GM19238 (cell line): ENCODE data around the gene BCAS3.
"Not testable (repeated sequence)": the region's sequence is repeated elsewhere in the genome, so short reads cannot be mapped to it uniquely, and the experiment has no call there.

Experiments
- DNase-seq: peaks from one replicate; pipeline ENCODE4 v3.0.0; 2011; ENCODE audit warnings: low spot score; ENCODE audit not compliant: insufficient read length

Gene BCAS3

DNA sequence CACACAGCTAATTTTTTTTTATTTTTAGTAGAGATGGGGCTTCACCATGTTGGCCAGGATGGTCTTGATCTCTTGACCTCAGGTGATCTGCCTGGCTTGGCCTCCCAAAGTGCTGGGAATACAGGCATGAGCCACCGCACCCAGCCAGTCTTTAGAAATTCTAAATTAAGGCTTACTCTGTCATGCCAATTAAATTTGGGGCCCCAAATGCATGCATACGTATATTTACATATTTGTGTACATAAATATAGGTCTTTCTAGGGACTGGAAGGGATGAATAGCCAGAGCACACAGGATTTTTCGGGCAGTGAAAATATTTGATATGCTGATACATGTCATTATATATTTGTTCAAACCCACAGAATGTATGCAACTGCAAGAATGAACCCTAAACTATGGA lies 105.1 kb downstream of the BCAS3 start:
- DNase-seq: no peak

DNA sequence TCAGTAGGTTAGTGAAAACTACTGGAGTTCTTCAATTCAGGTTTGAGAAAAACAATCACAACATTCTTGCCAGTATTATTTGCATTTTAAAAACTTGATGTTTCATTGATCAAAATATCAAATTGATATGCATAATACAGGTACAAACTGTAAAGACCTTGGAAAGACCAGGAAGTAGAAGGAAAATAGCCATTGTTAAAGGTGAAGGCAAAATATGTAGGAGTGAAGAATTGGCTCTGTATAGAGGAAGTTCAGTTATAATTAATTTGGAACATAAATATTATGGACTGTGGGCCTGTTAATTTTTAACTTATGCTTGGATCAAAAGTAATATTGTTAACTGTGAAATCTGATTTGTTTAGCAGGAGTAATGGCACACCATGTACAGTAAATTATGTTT lies 112.6 kb downstream of the BCAS3 start:
- no peak for DNase-seq

DNA sequence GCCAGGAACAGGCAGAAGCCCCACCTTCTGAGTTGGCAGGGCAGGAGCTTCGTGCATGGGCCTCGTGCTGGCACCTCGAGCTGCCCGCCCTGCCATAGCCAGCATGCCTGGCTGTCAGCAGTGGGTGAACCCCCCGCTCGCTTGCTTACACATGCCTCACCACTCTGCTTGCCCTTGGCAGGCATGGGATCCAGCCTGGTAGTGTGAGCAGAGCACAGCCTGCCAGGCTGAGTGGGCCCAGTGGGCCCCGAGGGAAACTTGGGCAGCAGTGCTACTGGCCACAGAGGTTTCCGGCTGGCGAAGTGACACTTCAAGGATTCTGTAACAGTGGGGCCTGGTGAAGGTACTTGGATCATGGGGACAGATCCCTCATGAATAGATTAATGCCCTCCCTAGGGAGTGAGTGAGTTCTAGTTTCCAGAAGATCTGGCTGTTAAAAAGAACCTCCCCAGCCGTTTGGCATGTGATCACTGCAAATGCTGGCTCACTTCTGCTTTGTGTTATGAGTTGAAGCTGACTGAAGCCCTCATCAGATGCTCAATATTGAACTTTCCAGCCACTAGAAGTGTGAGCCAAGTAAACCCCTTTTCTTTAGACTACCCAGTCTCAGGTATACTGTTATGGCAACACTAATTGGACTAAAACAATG lies 114.7 kb downstream of the BCAS3 start:
- DNase-seq: no peak

DNA sequence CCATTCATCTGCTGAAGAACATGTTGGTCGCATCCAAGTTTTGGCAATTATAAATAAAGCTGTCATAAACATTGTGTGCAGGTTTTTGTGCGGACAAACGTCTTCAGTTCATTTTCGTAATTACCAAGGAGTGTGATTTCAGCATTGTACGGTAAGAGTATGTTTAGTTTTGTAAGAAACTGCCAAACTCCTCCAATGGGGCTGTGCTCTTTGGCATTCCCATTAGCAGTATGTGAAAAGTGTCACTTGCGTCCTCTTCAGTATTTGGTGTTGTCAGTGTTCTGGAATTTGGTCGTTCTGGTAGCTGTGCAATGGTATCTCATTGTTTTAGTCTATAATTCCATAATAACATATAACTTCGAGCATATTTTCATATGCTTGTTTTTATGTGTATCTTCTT lies 120.9 kb downstream of the BCAS3 start:
- no peak for DNase-seq

DNA sequence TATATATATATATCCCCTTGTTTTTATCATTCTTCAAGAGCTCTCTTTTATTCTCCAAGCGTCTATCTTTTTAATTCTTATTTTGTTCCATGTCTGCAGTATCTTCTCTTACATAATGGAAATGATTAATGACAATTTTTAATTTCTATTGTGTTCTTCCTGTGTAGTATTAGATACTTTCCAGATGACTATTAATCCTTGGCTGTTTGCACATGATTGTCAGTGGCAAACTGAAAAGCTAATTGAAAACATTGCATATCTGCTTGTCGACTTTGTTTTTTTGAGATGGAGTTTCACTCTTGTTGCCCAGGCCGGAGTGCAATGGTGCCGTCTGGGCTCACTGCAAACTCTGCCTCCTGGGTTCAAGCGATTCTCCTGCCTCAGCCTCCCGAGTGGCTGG lies 124.7 kb downstream of the BCAS3 start:
- no peak for DNase-seq

DNA sequence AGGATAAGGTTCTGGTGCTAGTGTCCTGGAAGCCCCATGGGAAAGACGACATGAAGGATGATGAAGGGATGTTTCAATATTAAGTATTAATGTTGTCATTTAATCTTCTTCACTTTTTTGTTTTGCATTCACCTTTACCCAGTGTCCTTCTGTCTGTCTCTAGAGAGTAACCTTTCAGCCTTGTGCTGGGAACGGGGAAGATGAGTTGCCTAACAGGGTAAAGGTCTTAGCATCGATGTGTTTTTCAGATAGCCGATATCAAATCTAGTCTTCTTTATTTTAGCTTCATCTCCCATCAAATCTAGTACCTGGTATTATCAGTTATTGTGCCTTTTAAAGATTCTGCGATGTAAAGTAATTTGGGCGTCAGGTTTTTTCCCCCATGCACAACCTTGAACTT lies 125.4 kb downstream of the BCAS3 start:
- no peak for DNase-seq

DNA sequence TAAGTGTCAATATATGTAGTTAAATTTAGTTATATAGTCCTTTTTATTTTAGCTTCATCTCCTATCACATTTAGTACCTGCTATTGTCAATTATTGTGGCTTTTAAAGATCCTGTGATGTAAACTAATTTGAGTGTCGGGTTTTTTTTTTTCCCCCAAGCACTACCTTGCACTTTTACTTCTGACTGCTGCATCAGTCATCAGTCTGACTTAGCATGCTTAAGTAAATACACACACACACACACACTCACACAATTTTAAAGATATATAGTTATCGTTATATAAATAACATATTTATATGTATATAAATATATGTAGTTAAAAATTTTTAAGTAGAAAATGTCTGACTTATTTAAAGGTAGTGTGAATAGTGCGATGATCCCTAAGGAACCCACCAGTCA lies 127.2 kb downstream of the BCAS3 start:
- no peak for DNase-seq

DNA sequence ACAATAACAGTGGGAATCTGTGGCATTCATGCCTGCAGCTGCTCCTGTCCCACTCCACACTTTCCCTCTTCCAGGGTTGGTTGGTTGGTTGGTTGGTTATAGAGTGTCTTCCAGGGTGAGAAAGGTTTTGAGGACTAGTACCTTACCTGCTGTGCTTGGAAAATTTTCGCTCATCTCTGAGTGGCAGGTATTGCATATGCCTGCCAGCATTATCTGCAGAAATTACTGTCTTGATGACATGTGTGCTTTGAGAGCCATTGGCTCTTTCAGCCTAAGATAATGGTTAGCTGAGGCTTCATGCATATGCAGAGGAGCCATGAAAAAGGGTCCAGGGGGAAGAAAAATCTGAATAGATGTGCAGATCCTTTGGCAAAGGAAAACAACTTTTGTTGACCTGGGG lies 131.8 kb downstream of the BCAS3 start:
- DNase-seq: no peak

DNA sequence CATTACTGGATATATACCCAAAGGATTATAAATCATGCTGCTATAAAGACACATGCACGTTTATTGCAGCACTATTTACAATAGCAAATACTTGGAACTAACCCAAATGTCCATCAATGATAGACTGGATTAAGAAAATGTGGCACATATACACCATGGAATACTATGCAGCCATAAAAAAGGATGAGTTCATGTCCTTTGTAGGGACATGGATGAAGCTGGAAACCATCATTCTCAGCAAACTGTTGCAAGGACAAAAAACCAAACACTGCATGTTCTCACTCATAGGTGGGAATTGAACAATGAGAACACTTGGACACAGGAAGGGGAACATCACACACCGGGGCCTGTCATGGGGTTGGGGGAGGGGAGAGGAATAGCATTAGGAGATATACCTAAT lies 137.3 kb downstream of the BCAS3 start:
- not testable (repeated sequence) for DNase-seq

DNA sequence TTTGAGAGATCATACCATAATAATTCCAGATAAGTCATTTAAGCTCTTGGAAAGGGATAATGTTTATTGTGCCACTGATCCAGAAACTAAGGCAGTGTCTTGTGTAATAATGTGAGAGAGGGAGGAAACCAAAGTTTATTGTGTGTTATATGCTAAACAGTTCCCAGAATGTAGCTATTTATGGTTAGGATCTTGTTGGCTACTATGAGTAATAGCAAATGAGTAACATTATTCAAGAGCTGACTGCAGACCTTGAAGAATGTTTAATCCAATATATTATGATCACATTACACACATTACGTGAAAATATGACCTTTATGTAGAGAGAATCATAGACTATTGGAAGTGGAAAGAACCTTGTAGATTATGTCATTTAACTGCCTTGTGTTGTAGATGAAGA lies 139.5 kb downstream of the BCAS3 start:
- DNase-seq: no peak

DNA sequence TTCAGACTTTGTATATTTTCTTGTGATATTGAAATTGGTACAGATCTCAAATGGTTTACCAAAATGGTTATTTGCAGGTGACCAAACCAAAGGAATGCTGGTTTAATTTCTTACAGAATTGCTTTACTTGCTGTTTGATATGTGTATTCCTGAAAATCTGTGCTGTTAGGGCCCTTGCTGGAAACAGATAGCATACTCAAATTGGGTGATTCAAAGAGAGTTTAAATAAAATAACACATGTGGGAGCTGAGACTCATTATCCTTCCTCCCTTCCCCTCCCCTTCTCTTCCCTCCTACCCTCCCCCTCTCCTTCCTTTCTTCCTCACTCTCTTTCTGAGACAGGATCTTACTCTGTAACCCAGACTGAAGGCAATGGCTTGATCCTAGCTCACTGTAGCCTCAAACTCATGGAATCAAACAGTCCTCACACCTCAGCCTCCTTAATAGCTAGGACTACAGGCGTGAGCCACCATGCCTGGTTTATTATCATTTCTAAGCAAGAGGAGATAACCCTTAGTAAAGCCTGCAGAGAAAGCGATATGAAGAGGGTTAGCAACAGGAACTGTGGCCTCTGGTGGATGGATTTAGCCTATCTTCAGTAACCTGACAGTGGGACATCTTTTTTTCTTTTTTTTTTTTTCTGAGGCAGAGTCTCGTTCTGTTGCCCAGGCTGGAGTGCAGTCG lies 141.9 kb downstream of the BCAS3 start:
- no peak for DNase-seq

DNA sequence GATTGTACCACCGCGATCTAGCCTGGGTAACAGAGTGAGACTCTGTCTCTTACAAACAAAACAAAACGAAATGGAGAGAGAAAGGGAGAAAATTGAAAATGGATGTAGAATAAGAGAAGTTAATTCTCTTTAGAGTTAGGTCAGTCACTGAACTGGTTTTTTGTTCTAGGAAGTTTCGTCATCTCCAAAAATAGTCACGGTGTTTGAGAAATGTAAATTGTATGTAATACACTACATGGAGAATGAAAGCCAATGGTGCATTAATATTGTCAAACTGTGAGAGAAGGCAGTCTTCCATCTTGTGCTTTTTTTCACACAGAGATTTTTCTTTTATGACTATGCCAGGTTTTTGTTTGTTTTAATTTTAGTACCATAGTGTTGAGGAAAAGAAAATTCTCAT lies 145.9 kb downstream of the BCAS3 start:
- DNase-seq: no peak

DNA sequence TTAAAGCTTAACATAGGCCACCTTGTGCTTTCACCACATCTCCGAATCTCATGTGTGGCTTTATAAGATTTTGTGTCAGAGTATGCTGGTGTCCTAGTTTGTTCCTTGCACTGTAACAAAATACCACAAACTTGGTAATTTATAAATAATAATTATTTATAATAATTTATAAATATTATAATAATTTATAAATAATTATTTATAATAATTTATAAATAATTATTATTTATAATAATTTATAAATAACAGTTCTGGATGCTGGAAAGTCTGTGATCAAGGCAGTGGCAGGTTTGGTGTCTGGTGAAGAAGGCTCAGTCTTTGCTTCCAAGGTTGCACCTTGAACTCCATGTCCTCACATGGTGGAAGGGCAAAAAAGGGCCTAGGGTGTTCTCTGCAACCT lies 147.7 kb downstream of the BCAS3 start:
- DNase-seq: no peak

DNA sequence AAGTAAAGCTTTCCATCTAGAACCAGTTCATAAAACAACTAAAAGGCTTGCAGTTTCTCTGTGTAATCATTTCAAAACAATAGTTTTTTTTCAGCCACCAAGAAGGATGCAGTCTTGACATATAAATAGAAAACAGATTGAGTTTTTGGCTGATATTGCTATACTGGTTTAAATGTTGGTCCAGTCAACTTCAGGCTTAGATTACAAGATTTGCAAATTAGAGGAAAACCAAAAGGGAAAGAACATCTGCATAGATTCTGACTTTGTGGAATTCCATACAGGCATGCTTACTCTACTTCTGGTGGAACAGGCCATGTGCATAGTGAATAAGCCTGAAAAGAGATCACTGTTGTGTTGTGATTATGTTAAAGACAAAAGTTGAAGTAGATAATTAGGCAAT lies 150.3 kb downstream of the BCAS3 start:
- no peak for DNase-seq

DNA sequence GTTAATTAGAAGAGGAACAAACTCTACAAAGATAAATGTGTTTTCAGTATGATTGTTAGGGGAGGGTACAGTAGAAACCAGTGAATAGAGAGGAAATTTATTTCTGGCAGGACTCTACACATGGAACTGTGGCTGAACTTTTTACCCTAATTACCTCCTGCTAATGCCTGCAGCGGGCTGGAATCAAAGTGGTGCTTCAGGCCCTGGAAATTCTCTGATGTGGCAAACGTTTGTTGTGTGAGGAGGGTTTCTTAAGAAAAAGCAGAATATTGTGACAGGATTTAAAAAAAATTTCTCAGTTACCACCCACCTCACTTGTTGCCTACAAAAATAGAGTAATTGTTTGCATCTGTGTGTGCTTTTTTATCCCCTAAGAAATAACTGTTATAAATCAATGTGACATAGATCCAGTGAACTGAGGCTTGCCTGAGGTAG lies 154.5 kb downstream of the BCAS3 start:
- no peak for DNase-seq

DNA sequence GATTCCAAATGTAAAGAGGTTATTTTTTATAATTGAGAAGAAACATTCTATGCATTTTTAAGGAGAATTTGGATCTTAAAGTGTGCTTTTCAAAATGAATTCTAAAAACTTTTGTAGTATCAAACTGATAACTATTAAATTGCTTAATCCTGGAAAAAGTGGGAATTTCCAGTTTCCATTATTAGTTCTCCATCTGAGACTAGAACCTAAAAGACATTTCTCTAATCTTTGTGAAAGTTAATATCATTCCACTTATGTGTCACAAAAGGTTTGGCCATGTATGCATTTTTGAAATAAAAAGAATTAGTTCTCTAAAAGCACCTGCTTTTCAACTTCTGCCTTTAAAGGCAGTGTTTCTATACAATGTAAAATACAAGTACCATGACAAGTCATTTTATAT lies 155.0 kb downstream of the BCAS3 start:
- DNase-seq: no peak

DNA sequence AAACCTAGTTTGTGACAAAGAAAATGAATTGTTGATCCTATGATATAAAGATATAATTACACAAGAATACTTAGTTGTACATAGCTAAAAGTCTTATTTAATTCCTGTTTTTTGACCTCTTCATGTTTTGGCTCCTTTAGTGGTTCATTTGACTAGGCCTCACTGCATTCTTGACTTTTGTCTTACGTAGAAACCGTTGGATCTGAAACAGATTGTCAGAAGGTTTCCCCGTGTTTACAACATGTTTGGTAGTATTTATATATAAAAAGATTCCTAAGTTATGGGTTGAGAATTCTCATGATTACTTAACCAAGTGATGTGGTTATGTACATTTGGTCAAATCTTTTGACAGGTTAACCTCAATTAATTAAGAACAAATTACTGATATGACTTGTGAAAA lies 162.8 kb downstream of the BCAS3 start:
- DNase-seq: no peak

DNA sequence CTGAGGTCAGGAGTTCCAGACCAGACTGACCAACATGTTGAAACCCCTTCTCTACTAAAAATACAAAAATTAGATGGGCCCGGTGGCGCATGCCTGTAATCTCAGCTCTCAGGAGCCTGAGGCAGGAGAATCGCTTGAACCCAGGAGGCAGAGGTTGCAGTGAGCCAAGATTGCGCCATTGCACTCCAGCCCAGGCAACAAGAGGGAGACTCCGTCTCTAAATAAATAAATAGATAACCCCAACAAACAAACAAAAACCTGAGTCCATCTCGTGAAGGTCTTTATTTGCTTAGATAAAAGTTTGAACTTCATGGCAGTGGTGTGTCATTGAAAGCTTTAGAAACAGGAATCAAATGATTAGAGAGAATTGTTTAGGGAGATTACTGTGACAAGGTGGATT lies 167.4 kb downstream of the BCAS3 start:
- no peak for DNase-seq

DNA sequence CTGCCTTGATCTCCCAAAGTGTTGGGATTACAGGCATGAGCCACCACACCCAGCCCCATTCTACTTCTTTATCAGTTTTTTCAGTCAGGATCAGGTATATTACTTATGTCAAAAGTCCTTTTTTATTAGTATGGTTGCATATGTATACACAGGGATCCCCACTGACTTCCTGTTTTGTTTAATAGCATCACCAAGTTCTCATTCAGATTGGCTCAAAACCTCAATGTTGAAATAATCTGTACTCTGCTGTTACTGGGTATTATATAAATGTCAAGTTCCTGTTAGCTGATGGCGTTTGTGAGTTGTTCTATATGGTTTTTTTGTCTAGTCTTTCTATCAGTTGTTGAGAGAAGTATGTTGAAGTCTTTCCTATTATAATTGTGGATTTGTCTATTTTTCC lies 168.5 kb downstream of the BCAS3 start:
- DNase-seq: no peak

DNA sequence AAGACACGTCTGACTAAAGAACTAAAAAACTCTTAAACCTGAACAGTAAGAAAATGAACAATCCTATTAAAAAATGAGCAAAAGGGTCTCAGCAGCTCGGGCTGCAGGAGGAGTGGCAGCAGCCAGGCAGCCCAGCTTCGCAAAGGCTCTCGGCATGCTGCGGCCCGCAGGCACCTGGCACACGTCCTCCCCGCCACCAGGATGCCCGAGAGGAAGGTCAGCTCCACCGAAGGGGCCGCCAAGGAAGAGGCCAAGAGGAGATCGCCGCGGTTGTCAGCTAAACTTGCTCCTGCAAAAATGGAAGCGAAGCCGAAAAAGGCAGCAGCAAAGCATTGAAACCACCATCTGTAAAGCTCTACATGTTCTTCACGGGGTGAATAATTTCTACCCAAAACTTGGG lies 173.5 kb downstream of the BCAS3 start:
- DNase-seq: no peak

DNA sequence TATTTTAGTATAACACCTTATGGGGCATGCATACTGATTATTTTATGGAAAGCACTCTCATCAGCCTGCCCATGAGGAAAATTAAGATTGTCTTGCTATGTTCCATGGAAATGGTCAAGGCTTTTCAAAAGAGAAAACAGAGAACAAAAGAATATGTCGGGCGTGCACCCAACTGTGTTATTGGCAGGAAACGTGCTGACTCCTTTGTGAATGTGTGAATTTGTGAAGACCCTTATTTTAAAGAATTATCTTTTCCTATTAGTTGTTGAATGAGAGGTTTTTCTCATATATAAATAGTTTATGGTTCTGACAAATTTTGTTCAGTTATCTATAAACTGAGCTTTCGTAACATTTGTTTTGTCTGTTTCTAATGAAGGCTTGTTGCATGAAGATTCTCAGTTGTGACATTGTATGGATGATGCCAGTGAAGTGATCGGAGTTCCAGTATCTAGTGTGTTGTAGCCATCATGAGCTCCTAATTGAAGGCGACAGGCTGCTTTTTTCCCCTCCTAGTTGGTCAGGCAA lies 180.0 kb downstream of the BCAS3 start:
- DNase-seq: no peak

DNA sequence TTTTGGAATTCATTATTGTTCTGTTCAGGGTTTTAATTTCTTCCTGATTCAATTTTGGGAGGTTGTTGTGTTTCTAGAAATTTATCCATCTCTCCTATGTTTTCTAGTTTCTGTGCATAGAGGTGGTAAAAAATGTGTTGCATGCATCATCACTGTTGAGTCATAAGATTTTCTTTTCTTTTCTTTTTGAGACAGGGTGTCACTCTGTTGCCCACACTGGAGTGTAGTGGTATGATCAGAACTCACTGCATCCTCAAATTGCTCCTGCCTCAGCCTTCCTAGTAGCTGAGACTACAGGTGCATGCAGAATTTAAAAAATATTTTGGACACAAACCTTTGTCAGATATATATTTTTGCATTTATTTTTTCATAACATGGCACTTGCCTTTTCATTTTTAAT lies 184.8 kb downstream of the BCAS3 start:
- DNase-seq: no peak
